Panc1 (cell line): ENCODE measurements around the gene PISD. TPM values are rescaled to one million over a fixed set of nuclear protein-coding genes. Genes with fewer than 3 reads are reported as not detected.

Experiments
- ATAC-seq: fragments of 200-7000 bp; cut with Tn5 transposase; 2 replicates; pipeline ENCODE4 v1.9.1; 2020; ENCODE audit warnings: mild to moderate bottlenecking, moderate library complexity
- BruUV-seq: library from RNA; stranded (reverse); fragments of 400-500 nt; replicated peaks from 2 replicates; lab custom pipeline; 2021; lab: Mats Ljungman, UMichigan
- CTCF ChIA-PET: fragments of 300-600 bp; sonication (Branson Sonifier 250); formaldehyde crosslinking; loops from one replicate; lab custom pipeline; 2022; ENCODE audit warnings: antibody characterized with exemption; lab: Charles Lee
- POLR2A ChIA-PET: fragments of 300-600 bp; sonication (Branson Sonifier 250); formaldehyde crosslinking; loops from one replicate; lab custom pipeline; 2022; ENCODE audit warnings: antibody characterized with exemption; lab: Charles Lee
- DNase-seq: peaks from one replicate; pipeline ENCODE4 v3.0.0-alpha.2; 2010; ENCODE audit warnings: low read depth, low spot score
- H3K27ac ChIP-seq: 2 replicates; pipeline ENCODE4 v1.5.1; 2011; ENCODE audit warnings: mild to moderate bottlenecking, low read length, inconsistent platforms
- H3K27me3 ChIP-seq: fragments of 200-500 bp; sonication (Bioruptor generic); 2 replicates; pipeline ENCODE4 v1.6.0; 2014; ENCODE audit warnings: low read length, inconsistent platforms; ENCODE audit not compliant: control insufficient read depth, insufficient read depth
- H3K36me3 ChIP-seq: fragments of 200-500 bp; sonication (Bioruptor generic); 2 replicates; pipeline ENCODE4 v1.5.1; 2014; ENCODE audit warnings: inconsistent platforms, mild to moderate bottlenecking, low read length, moderate library complexity; ENCODE audit not compliant: control insufficient read depth, insufficient read depth
- H3K4me1 ChIP-seq: 2 replicates; pipeline ENCODE4 v1.5.1; 2011; ENCODE audit warnings: inconsistent platforms, mild to moderate bottlenecking, low read length, moderate library complexity; ENCODE audit not compliant: control insufficient read depth, insufficient read depth
- H3K4me3 ChIP-seq, 2 experiments: 2 replicates each; pipeline ENCODE4 v1.5.1; 2011 to 2012; ENCODE audit warnings: low read depth in 2 of 2, low read length in 2 of 2, mild to moderate bottlenecking in 2 of 2, inconsistent platforms in 1 of 2, moderate library complexity in 1 of 2
- H3K9me3 ChIP-seq: fragments of 200-500 bp; sonication (Bioruptor generic); 2 replicates; pipeline ENCODE4 v1.5.1; 2014; ENCODE audit warnings: low read depth, mild to moderate bottlenecking, inconsistent platforms, low read length, moderate library complexity; ENCODE audit not compliant: control insufficient read depth, insufficient read depth
- CTCF ChIP-seq: fragments of 450-650 bp; IDR thresholded peaks from 2 replicates; pipeline ENCODE4 v1.5.1; 2017; ENCODE audit warnings: mild to moderate bottlenecking
- POLR2AphosphoS5 ChIP-seq: IDR thresholded peaks from 2 replicates; pipeline ENCODE4 v1.6.1; 2012; ENCODE audit warnings: mild to moderate bottlenecking, low read depth, low read length, moderate library complexity
- REST ChIP-seq, 2 experiments: IDR thresholded peaks; 2 replicates each; pipeline ENCODE4 v1.6.1; 2011 to 2012; ENCODE audit warnings: low read depth in 2 of 2, control low read depth in 1 of 2, low read length in 1 of 2, mild to moderate bottlenecking in 1 of 2, moderate library complexity in 1 of 2; ENCODE audit not compliant: insufficient read depth in 1 of 2
- SIN3A ChIP-seq: IDR thresholded peaks from 2 replicates; pipeline ENCODE4 v1.6.1; 2012; ENCODE audit warnings: low read depth, mild to moderate bottlenecking, low read length, moderate library complexity, borderline replicate concordance; ENCODE audit not compliant: insufficient read depth
- TCF7L2 ChIP-seq: IDR thresholded peaks from 2 replicates; pipeline ENCODE4 v1.6.1; 2011; ENCODE audit warnings: mild to moderate bottlenecking, low read depth, low read length, inconsistent platforms
- in situ Hi-C: cut with HindIII; loops from 2 replicates; pipeline ENCODE4 v1.10.0; 2016; ENCODE audit warnings: low sequenced_read_pairs, low pct_unique_long_range_greater_than_20kb
- intact Hi-C: fragments of 100-400 bp; cut with micrococcal nuclease; formaldehyde crosslinking; loops from one replicate; pipeline ENCODE4 v1.10.0; 2022; ENCODE audit not compliant: unreplicated experiment
- total RNA-seq: library from RNA; stranded (reverse); gene quantifications from one replicate; pipeline ENCODE4 v1.2.1, GENCODE V29; 2021; ENCODE audit not compliant: unreplicated experiment

PISD gene
- total RNA-seq, 1 experiment from 2014 or later, result 33.8 TPM

GRCh38 chr22:31631436-31631835, 30.6 kb downstream of the PISD start:
- H3K9me3 ChIP-seq, result no peaks in the 10 kb centered on the region
- POLR2A ChIA-PET, result no interaction called here

More at GRCh38 chr22:31631436-31631835, 30.6 kb downstream of the PISD start:
- DNase-seq, result no peak
- ATAC-seq, result no peak
- no peak for TF ChIP-seq SIN3A
- no peak for TF ChIP-seq TCF7L2
- no peak for TF ChIP-seq REST (IDR thresholded peaks at IDR 0.05; ENCODE audit: insufficient read depth in 1 of 2, low read depth in 2 of 2, low read length in 1 of 2)
- TF ChIP-seq POLR2AphosphoS5, result no peak
- no peak for TF ChIP-seq CTCF
- CTCF ChIA-PET, result no interaction called here
- Histone ChIP-seq H3K4me3 (peak overlapping the region in 1 of 2 experiments; percentile 67; a peak in 2 of 4 replicates), H3K4me1 (peaks cover 10% of the 10 kb centered on the region), H3K36me3 (no peaks in the 10 kb centered on the region), H3K27me3 (no peaks in the 10 kb centered on the region), H3K27ac (no peak overlapping the region; the same call in 1 of the 2 replicates)
- BruUV-seq, result no TSS peak
- intact Hi-C loops, result loop anchor here (10.0 kb wide), 1 partner anchor 67 kb away; no protein-coding TSS in a partner anchor
- in situ Hi-C loops, result no loop called here
